Sigmoid colon (tissue), 4 donors: ENCODE results near the gene MT4.

Experiments
- CTCF ChIP-seq, 4 experiments: fragments of 450-650 bp in 3 of 4; fragments of 200-600 bp in 1 of 4; IDR thresholded peaks; one replicate each; pipeline ENCODE4 v1.5.1; 2016 to 2019; ENCODE audit warnings: antibody characterized with exemption in 4 of 4, mild to moderate bottlenecking in 3 of 4, moderate library complexity in 2 of 4
- EP300 ChIP-seq, 4 donors: sonication (generic); formaldehyde crosslinking; IDR thresholded peaks; one replicate each; pipeline ENCODE4 v1.6.1; 2017; ENCODE audit warnings: antibody characterized with exemption in 4 of 4

- no peak for TF ChIP-seq CTCF (IDR thresholded peaks at IDR 0.05)
- TF ChIP-seq EP300 (IDR thresholded peaks at IDR 0.05), result no peak
Observed at GRCh38 chr16:56525236-56525635, 39.6 kb upstream of the MT4 start.
